Pancreas (tissue), 10 donors: ENCODE data around the gene CBARP. TPM values are rescaled to one million over a fixed set of nuclear protein-coding genes. Genes with fewer than 3 reads are reported as not detected.
A peak's percentile ranks its signal among the peaks of the same experiment; 100 is the strongest.

ENCODE experiments used
- ATAC-seq, 4 donors: fragments of 200-7000 bp; cut with Tn5 transposase; one replicate each; pipeline versions ENCODE4 v1.8.0 to v1.9.1; 2020; ENCODE audit warnings: mild to moderate bottlenecking in 4 of 4, moderate library complexity in 4 of 4
- DNase-seq, 6 donors: peaks; one replicate each; pipeline ENCODE4 v3.0.0-alpha.2; 2020
- FAIRE-seq: peaks from 2 replicates; lab custom pipeline; 2012; peaks lifted over from hg19 to GRCh38; lab: Jason Lieb, UNC
- H3K27ac ChIP-seq, 4 donors: fragments of 200-600 bp; sonication (generic); 1 replicate in 3 of 4; 2 replicates in 1 of 4; pipeline versions ENCODE4 v1.5.0 to v1.8.0; 2020
- H3K27me3 ChIP-seq, 4 donors: fragments of 200-600 bp; one replicate each; pipeline ENCODE4 v1.8.0; 2021
- H3K36me3 ChIP-seq, 3 donors: fragments of 200-600 bp; sonication (generic) in 1 of 3; one replicate each; pipeline versions ENCODE4 v1.5.0 to v1.8.0; 2020 to 2021
- H3K4me1 ChIP-seq, 3 donors: fragments of 200-600 bp; one replicate each; pipeline ENCODE4 v1.8.0; 2021
- H3K4me3 ChIP-seq, 4 donors: fragments of 200-600 bp; sonication (generic) in 2 of 4; one replicate each; pipeline versions ENCODE4 v1.5.0 to v1.8.0; 2020 to 2021
- H3K9me3 ChIP-seq, 4 donors: fragments of 200-600 bp; one replicate each; pipeline ENCODE4 v1.8.0; 2021
- WGBS, 2 donors: extraction: QIAGEN DNeasy Blood & Tissue Kit; methylation state at CpG; one replicate each; pipeline ENCODE4 v1.1.7; 2013; 5-methylcytosine and 5-hydroxymethylcytosine counted together
- intact Hi-C, 3 donors: fragments of 100-400 bp; cut with DNase I; formaldehyde crosslinking; loops; one replicate each; pipeline versions ENCODE4 v1.11.1 to v1.14.2; 2022
- polyA plus RNA-seq, 2 donors: library from polyadenylated mRNA; stranded (reverse); fragments of 200-250 nt; gene quantifications; one replicate each; pipeline ENCODE4 v1.2.3, GENCODE V29; 2013
- total RNA-seq, 6 donors: library from RNA; stranded (reverse); fragmentation: NEBNext Ultra II Directional in 4 of 6; extraction: Animal tissue kit (Norgen Biotek cat#: 25700) in 4 of 6; gene quantifications; one replicate each; pipeline versions ENCODE4 v1.2.1 to v1.2.4, GENCODE V29; 2021 to 2023
- TF ChIP-seq, protein P1 (sequence below), 4 donors: fragments of 200-600 bp; sonication (generic) in 3 of 4; IDR thresholded peaks; one replicate each; pipeline versions ENCODE4 v1.5.0 to v1.8.0; 2021; ENCODE audit warnings: antibody characterized with exemption in 4 of 4
- donor health status: healthy with polysubstance abuse.
- donor health status: DM: no; HTN: no; CAD: no; lungs with moderate emphysema.
- donor health status: DM: no; HTN: no; CAD: no.
- donor health status: control.
- donor health status: control.
- donor health status: Bipolar disorder and iron deficiency.
- donor health status: DM: yes; HTN: yes; CAD: no.
- donor health status: DM: no; HTN: no; CAD: no.
- donor health status: DM: no; HTN: no; CAD: no.
- donor health status: DM: yes; HTN: yes; CAD: no.

Gene CBARP
- total and polyA plus RNA-seq, 8 donors: 0.16 to 2.6 (median 0.74) TPM

DNA sequence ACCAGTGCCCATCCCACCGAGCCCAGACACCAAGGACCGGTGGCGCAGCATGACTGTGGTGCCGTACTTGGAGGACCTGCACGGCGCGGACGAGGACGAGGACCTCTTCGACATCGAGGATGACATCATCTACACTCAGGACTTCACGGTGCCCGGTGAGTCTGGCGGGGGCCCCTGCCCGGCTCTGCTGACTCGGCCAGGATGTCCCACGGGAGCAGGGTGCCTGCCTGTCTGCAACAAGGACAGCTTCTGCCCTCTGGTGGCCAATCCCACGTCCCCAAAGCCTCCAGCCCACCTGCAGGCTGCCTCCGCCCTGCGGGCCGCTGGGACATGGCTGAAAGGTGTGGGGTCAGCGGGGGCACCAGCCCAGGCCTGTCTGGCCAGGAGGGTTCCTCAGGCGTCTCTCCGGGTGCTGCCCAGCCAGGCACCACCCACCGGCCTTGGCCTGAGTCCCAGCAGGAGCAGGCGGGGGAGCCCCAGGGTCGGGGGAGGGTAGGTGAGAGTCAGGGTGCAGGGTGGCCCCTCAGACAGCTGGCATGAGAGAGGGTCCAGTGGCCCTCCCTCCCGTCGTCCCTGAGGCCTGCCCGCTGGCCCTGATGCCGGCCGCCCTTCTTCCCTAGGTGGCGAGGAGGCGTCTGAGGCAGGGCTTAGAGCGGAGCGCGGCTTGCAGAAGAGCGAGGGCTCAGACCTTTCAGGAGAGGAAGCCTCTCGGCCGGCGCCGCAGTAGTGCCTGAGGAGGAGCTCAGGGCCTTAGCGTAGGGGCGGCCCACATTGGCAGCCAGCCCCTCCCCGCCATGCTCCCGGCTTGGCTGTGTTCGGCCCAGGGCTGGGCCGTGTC lies 14.6 kb downstream of the CBARP start:
- Histone ChIP-seq H3K27ac (no peak overlapping the region), H3K27me3 (no peaks in the 10 kb centered on the region), H3K4me3 (no peak overlapping the region), H3K4me1 (peaks cover 0 to 5% (median 4%) of the 10 kb centered on the region in 3 donors), H3K36me3 (peaks cover 5 to 28% (median 8%) of the 10 kb centered on the region in 3 donors), H3K9me3 (no peaks in the 10 kb centered on the region)
- intact Hi-C loops: no loop called here
- WGBS, 2 donors: 80 to 82% methylated on average over 47 to 48 of the region's 48 CpGs
- peak in 2 of 6 donors; percentile 53 to 83 for DNase-seq
- ATAC-seq: no peak
- TF ChIP-seq, protein P1, sequence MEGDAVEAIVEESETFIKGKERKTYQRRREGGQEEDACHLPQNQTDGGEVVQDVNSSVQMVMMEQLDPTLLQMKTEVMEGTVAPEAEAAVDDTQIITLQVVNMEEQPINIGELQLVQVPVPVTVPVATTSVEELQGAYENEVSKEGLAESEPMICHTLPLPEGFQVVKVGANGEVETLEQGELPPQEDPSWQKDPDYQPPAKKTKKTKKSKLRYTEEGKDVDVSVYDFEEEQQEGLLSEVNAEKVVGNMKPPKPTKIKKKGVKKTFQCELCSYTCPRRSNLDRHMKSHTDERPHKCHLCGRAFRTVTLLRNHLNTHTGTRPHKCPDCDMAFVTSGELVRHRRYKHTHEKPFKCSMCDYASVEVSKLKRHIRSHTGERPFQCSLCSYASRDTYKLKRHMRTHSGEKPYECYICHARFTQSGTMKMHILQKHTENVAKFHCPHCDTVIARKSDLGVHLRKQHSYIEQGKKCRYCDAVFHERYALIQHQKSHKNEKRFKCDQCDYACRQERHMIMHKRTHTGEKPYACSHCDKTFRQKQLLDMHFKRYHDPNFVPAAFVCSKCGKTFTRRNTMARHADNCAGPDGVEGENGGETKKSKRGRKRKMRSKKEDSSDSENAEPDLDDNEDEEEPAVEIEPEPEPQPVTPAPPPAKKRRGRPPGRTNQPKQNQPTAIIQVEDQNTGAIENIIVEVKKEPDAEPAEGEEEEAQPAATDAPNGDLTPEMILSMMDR (IDR thresholded peaks at IDR 0.05): peak in 1 of 4 donors; percentile 6
- FAIRE-seq: no peak

DNA sequence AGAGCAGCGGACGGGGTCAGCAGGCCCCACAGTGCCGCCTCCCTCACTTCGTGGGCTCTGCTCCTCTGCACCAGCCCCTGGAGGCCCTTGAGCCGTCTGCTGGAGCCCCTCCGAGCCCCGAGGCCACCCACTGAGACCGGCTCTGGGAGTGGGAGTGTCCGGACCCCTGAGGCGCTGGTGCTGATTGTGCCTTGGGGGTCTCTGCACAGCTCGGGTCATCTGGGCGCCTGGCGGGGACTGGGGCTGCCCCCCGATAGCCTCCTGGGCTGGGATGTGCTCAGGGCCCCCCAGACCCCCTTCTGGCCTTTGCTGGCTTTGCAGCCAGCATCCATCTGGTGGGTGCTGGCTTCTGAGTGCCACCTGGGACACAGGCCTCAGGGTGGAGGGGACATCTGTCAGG lies 15.4 kb downstream of the CBARP start:
- Histone ChIP-seq H3K36me3 (peaks cover 5 to 21% (median 8%) of the 10 kb centered on the region in 3 donors), H3K27ac (no peak overlapping the region), H3K4me3 (no peak overlapping the region), H3K27me3 (no peaks in the 10 kb centered on the region), H3K4me1 (peaks cover 0 to 5% (median 4%) of the 10 kb centered on the region in 3 donors), H3K9me3 (no peaks in the 10 kb centered on the region)
- ATAC-seq: no peak
- WGBS, 2 donors: 86 to 90% methylated on average over 11 to 14 of the region's 14 CpGs
- TF ChIP-seq, protein P1 (IDR thresholded peaks at IDR 0.05): no peak
- no peak for FAIRE-seq
- intact Hi-C loops: no loop called here
- DNase-seq: peak in 2 of 6 donors; percentile 33 to 73

DNA sequence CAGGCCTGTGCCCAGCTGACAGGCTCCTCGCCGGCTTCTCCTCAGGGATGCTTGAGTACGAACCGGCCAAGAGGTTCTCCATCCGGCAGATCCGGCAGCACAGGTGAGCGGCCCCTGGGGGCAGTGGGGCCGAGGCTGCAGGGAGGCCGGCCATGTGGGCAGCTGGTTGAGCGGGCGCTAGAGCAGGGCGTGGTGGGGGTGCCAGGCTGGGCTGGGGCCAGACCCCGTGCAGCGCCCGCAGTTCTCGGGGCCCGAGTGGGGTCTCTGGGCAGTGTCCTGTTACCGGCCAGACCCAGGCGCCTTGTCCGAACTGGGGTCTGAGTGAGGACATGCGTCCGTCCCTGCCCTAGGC lies 15.9 kb downstream of the CBARP start:
- Histone ChIP-seq H3K36me3 (peaks cover 5 to 20% (median 8%) of the 10 kb centered on the region in 3 donors), H3K9me3 (no peaks in the 10 kb centered on the region), H3K4me3 (no peak overlapping the region), H3K27me3 (no peaks in the 10 kb centered on the region), H3K4me1 (peaks cover 0 to 5% (median 4%) of the 10 kb centered on the region in 3 donors), H3K27ac (no peak overlapping the region)
- ATAC-seq: no peak
- intact Hi-C loops: no loop called here
- 77 to 84% methylated on average over 18 to 22 of the region's 22 CpGs for WGBS, 2 donors
- peak in 2 of 6 donors; percentile 47 to 82 for DNase-seq
- TF ChIP-seq, protein P1 (IDR thresholded peaks at IDR 0.05): no peak
- no peak for FAIRE-seq

- 53 to 56% methylated on average over 38 of the region's 38 CpGs for WGBS, 2 donors
- FAIRE-seq (no peak), ATAC-seq (peak; percentile 76 to 89 (median 84)), DNase-seq (peak in 5 of 6 donors; percentile 71 to 94 (median 86))
- Histone ChIP-seq H3K9me3 (no peaks in the 10 kb centered on the region), H3K27me3 (no peaks in the 10 kb centered on the region), H3K36me3 (peaks cover 0 to 20% (median 8%) of the 10 kb centered on the region in 3 donors), H3K4me3 (no peak overlapping the region), H3K4me1 (peaks cover 0 to 5% (median 4%) of the 10 kb centered on the region in 3 donors), H3K27ac (no peak overlapping the region)
- intact Hi-C loops: no loop called here
- TF ChIP-seq, protein P1 (IDR thresholded peaks at IDR 0.05): peak; percentile 55 to 78 (median 71)
Measured at GRCh38 chr19:1220976-1221903, 16.6 kb downstream of the CBARP start.
